CD4-positive, CD25-positive, alpha-beta regulatory T cell (primary cell): ENCODE results near the gene ABHD15. TPM values are rescaled to one million over a fixed set of nuclear protein-coding genes. Genes with fewer than 3 reads are reported as not detected.

ENCODE experiments used
- polyA plus RNA-seq, 4 donors: library from polyadenylated mRNA; unstranded; fragments of 300-500 nt; fragmentation: Illumina TruSeq; gene quantifications; one replicate each; pipeline ENCODE4 v1.2.3, GENCODE V29; 2021
- total RNA-seq: library from RNA; stranded (reverse); gene quantifications from one replicate; pipeline ENCODE4 v1.2.3, GENCODE V29; 2022

ABHD15 gene
- total and polyA plus RNA-seq, 5 donors from 2014 or later: 6.2 to 9.9 (median 7.6) TPM

Other genes starting within 250 kb of the ABHD15 start
- 68.5 TPM for gene TAOK1, start 176.7 kb downstream of the ABHD15 start, total RNA-seq
- gene TAOK1, start 176.7 kb downstream of the ABHD15 start, polyA plus RNA-seq: 1 to 10 TPM; 2.2 to 5.2 (median 3.1) TPM
- 87.4 TPM for gene TP53I13, start 1.7 kb upstream of the ABHD15 start, total RNA-seq
- gene TP53I13, start 1.7 kb upstream of the ABHD15 start, polyA plus RNA-seq: 10 to 100 TPM; 22.2 to 36.4 (median 26.2) TPM
- gene GIT1, start 22.6 kb upstream of the ABHD15 start, total RNA-seq: 41.5 TPM
- gene GIT1, start 22.6 kb upstream of the ABHD15 start, polyA plus RNA-seq: 1 to 10 TPM; 5.5 to 9.2 (median 6.4) TPM
- gene ANKRD13B, start 26.1 kb upstream of the ABHD15 start, total RNA-seq: 5.9 TPM
- gene ANKRD13B, start 26.1 kb upstream of the ABHD15 start, polyA plus RNA-seq: under 1 TPM in 2 of 4 donors, not detected in 2; 0.05 to 0.18 TPM
- gene CORO6, start 55.9 kb upstream of the ABHD15 start, total RNA-seq: 4.3 TPM
- under 1 TPM in 3 of 4 donors, not detected in 1; 0.15 to 0.52 (median 0.38) TPM for gene CORO6, start 55.9 kb upstream of the ABHD15 start, polyA plus RNA-seq